Measurements from ENCODE around the gene ARID1B. TPM values are rescaled to one million over a fixed set of nuclear protein-coding genes. Genes with fewer than 3 reads are reported as not detected.

ARID1B gene
- total RNA-seq, 1 experiment from 2014 or later, result 58.8 TPM

GRCh38 chr6:157185986-157186385, 408.8 kb downstream of the ARID1B start:
- intact Hi-C loops (cut with micrococcal nuclease; ENCODE audit: unreplicated experiment), result loop anchor here (10.0 kb wide), 1 partner anchor 411 kb away; the partner anchor contains the start of gene ARID1B
- H3K36me3 ChIP-seq (ENCODE audit: control insufficient read depth, insufficient read depth, low read length), result peaks cover 6% of the 10 kb centered on the region
- H3K36me3 Mint-ChIP-seq (ENCODE audit: insufficient read depth, unreplicated experiment), result peaks cover 43% of the 10 kb centered on the region

GRCh38 chr6:157186785-157187181, 409.6 kb downstream of the ARID1B start:
- intact Hi-C loops (cut with micrococcal nuclease; ENCODE audit: unreplicated experiment), result loop anchor here (10.0 kb wide), 1 partner anchor 412 kb away; the partner anchor contains the start of gene ARID1B
- TF ChIP-seq CTCF (IDR thresholded peaks at IDR 0.05; ENCODE audit: insufficient read depth in 1 of 2, low read depth in 1 of 2, low read length in 1 of 2, severe bottlenecking in 1 of 2, unreplicated experiment in 1 of 2), result no peak
- Mint-ChIP-seq H3K9me3 (ENCODE audit: unreplicated experiment) (no peaks in the 10 kb centered on the region), H3K4me1 (ENCODE audit: low read depth, unreplicated experiment) (peaks cover 12% of the 10 kb centered on the region), H3K36me3 (ENCODE audit: insufficient read depth, unreplicated experiment) (peaks cover 48% of the 10 kb centered on the region), H3K27ac (ENCODE audit: unreplicated experiment) (no peak overlapping the region), H3K4me3 (ENCODE audit: unreplicated experiment) (no peak overlapping the region), H3K27me3 (ENCODE audit: insufficient read depth, unreplicated experiment) (no peaks in the 10 kb centered on the region)
- H3K4me3 ChIP-seq (ENCODE audit: low read depth, low read length), result no peak overlapping the region
- POLR2A ChIA-PET, result no interaction called here
- H3K27me3 ChIP-seq (replicated peaks; ENCODE audit: control insufficient read depth, insufficient read depth, low read length), result no peaks in the 10 kb centered on the region
- H3K4me1 ChIP-seq, result peaks cover under 1% of the 10 kb centered on the region
- no peaks in the 10 kb centered on the region for H3K9me3 ChIP-seq
- CTCF ChIA-PET, result interaction anchor here (0.9 kb wide), 1 partner anchor 141 kb away, joined by 3 read pairs; no protein-coding TSS in a partner anchor
- H3K36me3 ChIP-seq (ENCODE audit: control insufficient read depth, insufficient read depth, low read length), result peaks cover 6% of the 10 kb centered on the region
- BruUV-seq (replicated peaks), result no TSS peak
- no peak for DNase-seq

More at GRCh38 chr6:157185986-157186385, 408.8 kb downstream of the ARID1B start:
- H3K4me3 ChIP-seq (ENCODE audit: low read depth, low read length), result no peak overlapping the region
- no peak overlapping the region for H3K4me3 Mint-ChIP-seq (ENCODE audit: unreplicated experiment)
- no peaks in the 10 kb centered on the region for H3K27me3 Mint-ChIP-seq (ENCODE audit: insufficient read depth, unreplicated experiment)
- no peak for TF ChIP-seq CTCF (IDR thresholded peaks at IDR 0.05; ENCODE audit: insufficient read depth in 1 of 2, low read depth in 1 of 2, low read length in 1 of 2, severe bottlenecking in 1 of 2, unreplicated experiment in 1 of 2)
- H3K4me1 Mint-ChIP-seq (ENCODE audit: low read depth, unreplicated experiment), result peaks cover 12% of the 10 kb centered on the region
- DNase-seq, result no peak
- H3K9me3 Mint-ChIP-seq (ENCODE audit: unreplicated experiment), result no peaks in the 10 kb centered on the region
- no peaks in the 10 kb centered on the region for H3K27me3 ChIP-seq (replicated peaks; ENCODE audit: control insufficient read depth, insufficient read depth, low read length)
- H3K9me3 ChIP-seq, result no peaks in the 10 kb centered on the region
- ChIA-PET POLR2A (no interaction called here), CTCF (no interaction called here)
- BruUV-seq (replicated peaks), result no TSS peak
- no peak overlapping the region for H3K27ac Mint-ChIP-seq (ENCODE audit: unreplicated experiment)
- peaks cover 9% of the 10 kb centered on the region for H3K4me1 ChIP-seq

- peaks cover 11% of the 10 kb centered on the region for H3K4me1 Mint-ChIP-seq (ENCODE audit: low read depth, unreplicated experiment)
- POLR2A ChIA-PET, result no interaction called here
- H3K36me3 ChIP-seq (ENCODE audit: control insufficient read depth, insufficient read depth, low read length), result peaks cover 6% of the 10 kb centered on the region
Measured at GRCh38 chr6:157187182-157188083, 410.3 kb downstream of the ARID1B start.

More at GRCh38 chr6:157187182-157188083, 410.3 kb downstream of the ARID1B start:
- Mint-ChIP-seq H3K27me3 (ENCODE audit: insufficient read depth, unreplicated experiment) (no peaks in the 10 kb centered on the region), H3K4me3 (ENCODE audit: unreplicated experiment) (no peak overlapping the region), H3K9me3 (ENCODE audit: unreplicated experiment) (no peaks in the 10 kb centered on the region), H3K27ac (ENCODE audit: unreplicated experiment) (no peak overlapping the region), H3K36me3 (ENCODE audit: insufficient read depth, unreplicated experiment) (peaks cover 46% of the 10 kb centered on the region)
- no peak overlapping the region for H3K4me3 ChIP-seq (ENCODE audit: low read depth, low read length)
- no peaks in the 10 kb centered on the region; the same call in none of the 2 replicates for H3K4me1 ChIP-seq
- no peaks in the 10 kb centered on the region for H3K9me3 ChIP-seq
- H3K27me3 ChIP-seq (replicated peaks; ENCODE audit: control insufficient read depth, insufficient read depth, low read length), result no peaks in the 10 kb centered on the region
- no peak for TF ChIP-seq CTCF (IDR thresholded peaks at IDR 0.05; ENCODE audit: insufficient read depth in 1 of 2, low read depth in 1 of 2, low read length in 1 of 2, severe bottlenecking in 1 of 2, unreplicated experiment in 1 of 2)
- CTCF ChIA-PET, result interaction anchor here (0.6 to 0.9 kb wide), 2 partner anchors 49 to 142 kb away, joined by 3 read pairs; no protein-coding TSS in a partner anchor
- intact Hi-C loops (cut with micrococcal nuclease; ENCODE audit: unreplicated experiment), result loop anchor here (10.0 kb wide), 1 partner anchor 413 kb away; the partner anchor contains the start of gene ARID1B
- no peak for DNase-seq
- no TSS peak for BruUV-seq (replicated peaks)

Data from Caco-2 (cell line).